Measurements from ENCODE around the gene HSD11B2. TPM values are rescaled to one million over a fixed set of nuclear protein-coding genes. Genes with fewer than 3 reads are reported as not detected.

The HSD11B2 gene
- total RNA-seq, 1 experiment from 2014 or later: not detected

- Histone ChIP-seq H3K4me1 (ENCODE audit: low read length) (peaks cover 6% of the 10 kb centered on the region), H2AFZ (ENCODE audit: low read length) (no peak overlapping the region), H3K9ac (ENCODE audit: low read length) (no peak overlapping the region), H3K27ac (ENCODE audit: low read length) (no peak overlapping the region), H3K36me3 (ENCODE audit: insufficient read depth, low read length) (no peaks in the 10 kb centered on the region), H3K4me2 (ENCODE audit: low read depth, low read length, poor library complexity, severe bottlenecking) (no peak overlapping the region), H3K79me2 (ENCODE audit: low read length) (no peaks in the 10 kb centered on the region), H3K9me3 (ENCODE audit: low read length) (no peaks in the 10 kb centered on the region), H3K4me3 (ENCODE audit: low read length) (no peak overlapping the region), H3K9me2 (replicated peaks; ENCODE audit: insufficient read depth, low read length) (no peaks in the 10 kb centered on the region), H4K20me1 (ENCODE audit: insufficient read depth, low read depth, low read length) (0 out of 2 replicates have a peak, but pooled peaks cover 4% of the 10 kb centered on the region), H3K27me3 (ENCODE audit: low read length) (no peaks in the 10 kb centered on the region)
- DNase-seq: no peak
Measured at GRCh38 chr16:67431775-67432505, 1.0 kb downstream of the HSD11B2 start.

- H2AFZ ChIP-seq (ENCODE audit: low read length): no peak overlapping the region
- H4K20me1 ChIP-seq (ENCODE audit: insufficient read depth, low read depth, low read length): 0 out of 2 replicates have a peak, but pooled peaks cover 4% of the 10 kb centered on the region
- H3K27me3 ChIP-seq (ENCODE audit: low read length): no peaks in the 10 kb centered on the region
- no peak overlapping the region for H3K9ac ChIP-seq (ENCODE audit: low read length)
- no peaks in the 10 kb centered on the region for H3K9me3 ChIP-seq (ENCODE audit: low read length)
- no peaks in the 10 kb centered on the region for H3K36me3 ChIP-seq (ENCODE audit: insufficient read depth, low read length)
- H3K4me1 ChIP-seq (ENCODE audit: low read length): peaks cover 6% of the 10 kb centered on the region
- no peak overlapping the region for H3K4me2 ChIP-seq (ENCODE audit: low read depth, low read length, poor library complexity, severe bottlenecking)
- DNase-seq: no peak
- H3K4me3 ChIP-seq (ENCODE audit: low read length): no peak overlapping the region
- H3K27ac ChIP-seq (ENCODE audit: low read length): no peak overlapping the region
- no peaks in the 10 kb centered on the region for H3K9me2 ChIP-seq (replicated peaks; ENCODE audit: insufficient read depth, low read length)
- no peaks in the 10 kb centered on the region for H3K79me2 ChIP-seq (ENCODE audit: low read length)
Measured at GRCh38 chr16:67432506-67432890, 1.6 kb downstream of the HSD11B2 start.

GRCh38 chr16:67433131-67433719 lies 2.3 kb downstream of the HSD11B2 start:
- H3K27ac ChIP-seq (ENCODE audit: low read length): no peak overlapping the region
- H4K20me1 ChIP-seq (ENCODE audit: insufficient read depth, low read depth, low read length): 0 out of 2 replicates have a peak, but pooled peaks cover 4% of the 10 kb centered on the region
- H3K27me3 ChIP-seq (ENCODE audit: low read length): no peaks in the 10 kb centered on the region
- H3K4me2 ChIP-seq (ENCODE audit: low read depth, low read length, poor library complexity, severe bottlenecking): no peak overlapping the region
- no peaks in the 10 kb centered on the region for H3K36me3 ChIP-seq (ENCODE audit: insufficient read depth, low read length)
- no peak for DNase-seq
- no peaks in the 10 kb centered on the region for H3K9me3 ChIP-seq (ENCODE audit: low read length)
- no peak overlapping the region for H3K4me3 ChIP-seq (ENCODE audit: low read length)
- no peak overlapping the region for H2AFZ ChIP-seq (ENCODE audit: low read length)
- peaks cover 6% of the 10 kb centered on the region for H3K4me1 ChIP-seq (ENCODE audit: low read length)
- H3K79me2 ChIP-seq (ENCODE audit: low read length): no peaks in the 10 kb centered on the region
- no peak overlapping the region for H3K9ac ChIP-seq (ENCODE audit: low read length)
- H3K9me2 ChIP-seq (replicated peaks; ENCODE audit: insufficient read depth, low read length): no peaks in the 10 kb centered on the region

- Histone ChIP-seq H3K9me2 (replicated peaks; ENCODE audit: insufficient read depth, low read length) (no peaks in the 10 kb centered on the region), H3K9ac (ENCODE audit: low read length) (no peak overlapping the region), H3K79me2 (ENCODE audit: low read length) (no peaks in the 10 kb centered on the region), H3K4me3 (ENCODE audit: low read length) (no peak overlapping the region), H3K9me3 (ENCODE audit: low read length) (no peaks in the 10 kb centered on the region), H3K27me3 (ENCODE audit: low read length) (no peaks in the 10 kb centered on the region), H3K27ac (ENCODE audit: low read length) (no peak overlapping the region), H3K4me1 (ENCODE audit: low read length) (no peaks in the 10 kb centered on the region; the same call in 1 of the 2 replicates), H3K4me2 (ENCODE audit: low read depth, low read length, poor library complexity, severe bottlenecking) (no peak overlapping the region), H2AFZ (ENCODE audit: low read length) (no peak overlapping the region), H4K20me1 (ENCODE audit: insufficient read depth, low read depth, low read length) (0 out of 2 replicates have a peak, but pooled peaks cover 4% of the 10 kb centered on the region), H3K36me3 (ENCODE audit: insufficient read depth, low read length) (no peaks in the 10 kb centered on the region)
- no peak for DNase-seq
Measured at GRCh38 chr16:67435758-67436164, 4.8 kb downstream of the HSD11B2 start.

- H3K79me2 ChIP-seq (ENCODE audit: low read length): no peaks in the 10 kb centered on the region
- no peak overlapping the region for H3K9ac ChIP-seq (ENCODE audit: low read length)
- no peaks in the 10 kb centered on the region for H3K4me1 ChIP-seq (ENCODE audit: low read length)
- H4K20me1 ChIP-seq (ENCODE audit: insufficient read depth, low read depth, low read length): no peaks in the 10 kb centered on the region
- H3K4me2 ChIP-seq (ENCODE audit: low read depth, low read length, poor library complexity, severe bottlenecking): no peak overlapping the region
- H3K4me3 ChIP-seq (ENCODE audit: low read length): no peak overlapping the region
- H3K9me2 ChIP-seq (replicated peaks; ENCODE audit: insufficient read depth, low read length): no peaks in the 10 kb centered on the region
- no peaks in the 10 kb centered on the region for H3K27me3 ChIP-seq (ENCODE audit: low read length)
- H3K27ac ChIP-seq (ENCODE audit: low read length): no peak overlapping the region
- DNase-seq: no peak
- H3K36me3 ChIP-seq (ENCODE audit: insufficient read depth, low read length): no peaks in the 10 kb centered on the region
- no peaks in the 10 kb centered on the region for H3K9me3 ChIP-seq (ENCODE audit: low read length)
- H2AFZ ChIP-seq (ENCODE audit: low read length): no peak overlapping the region
Measured at GRCh38 chr16:67436640-67437193, 5.8 kb downstream of the HSD11B2 start.

DNA sequence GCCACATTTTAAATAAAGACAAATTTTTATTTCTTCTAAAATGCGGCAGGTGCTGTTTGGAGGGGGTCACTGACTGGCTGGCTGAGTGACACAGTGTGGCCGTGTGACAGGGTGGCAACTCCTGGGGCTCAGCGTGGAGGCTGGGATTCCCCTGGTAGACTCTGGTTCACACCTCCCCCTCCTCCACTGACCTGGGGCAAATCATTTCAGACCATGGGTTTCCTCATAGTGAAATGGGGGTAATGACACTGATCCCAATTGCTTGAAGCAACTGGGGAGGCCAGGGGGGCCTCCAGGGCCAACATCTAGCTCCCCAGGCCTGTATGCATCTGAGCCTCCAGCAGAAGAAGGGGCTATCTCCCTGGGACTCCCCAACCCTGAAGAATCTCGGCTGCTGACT lies 6.6 kb downstream of the HSD11B2 start:
- H2AFZ ChIP-seq (ENCODE audit: low read length): no peak overlapping the region
- H3K27ac ChIP-seq (ENCODE audit: low read length): no peak overlapping the region
- no peaks in the 10 kb centered on the region for H3K79me2 ChIP-seq (ENCODE audit: low read length)
- no peaks in the 10 kb centered on the region for H4K20me1 ChIP-seq (ENCODE audit: insufficient read depth, low read depth, low read length)
- H3K4me1 ChIP-seq (ENCODE audit: low read length): no peaks in the 10 kb centered on the region
- H3K9me3 ChIP-seq (ENCODE audit: low read length): no peaks in the 10 kb centered on the region
- H3K9ac ChIP-seq (ENCODE audit: low read length): no peak overlapping the region
- H3K36me3 ChIP-seq (ENCODE audit: insufficient read depth, low read length): no peaks in the 10 kb centered on the region
- no peaks in the 10 kb centered on the region for H3K9me2 ChIP-seq (replicated peaks; ENCODE audit: insufficient read depth, low read length)
- no peak for DNase-seq
- H3K4me3 ChIP-seq (ENCODE audit: low read length): no peak overlapping the region
- no peak overlapping the region for H3K4me2 ChIP-seq (ENCODE audit: low read depth, low read length, poor library complexity, severe bottlenecking)
- no peaks in the 10 kb centered on the region for H3K27me3 ChIP-seq (ENCODE audit: low read length)

GRCh38 chr16:67438098-67438791 lies 7.3 kb downstream of the HSD11B2 start:
- Histone ChIP-seq H3K27me3 (ENCODE audit: low read length) (no peaks in the 10 kb centered on the region), H3K9me3 (ENCODE audit: low read length) (no peaks in the 10 kb centered on the region), H3K27ac (ENCODE audit: low read length) (no peak overlapping the region), H3K79me2 (ENCODE audit: low read length) (no peaks in the 10 kb centered on the region), H3K4me3 (ENCODE audit: low read length) (no peak overlapping the region), H3K36me3 (ENCODE audit: insufficient read depth, low read length) (no peaks in the 10 kb centered on the region), H2AFZ (ENCODE audit: low read length) (no peak overlapping the region), H3K4me2 (ENCODE audit: low read depth, low read length, poor library complexity, severe bottlenecking) (no peak overlapping the region), H3K9ac (ENCODE audit: low read length) (no peak overlapping the region), H3K9me2 (replicated peaks; ENCODE audit: insufficient read depth, low read length) (no peaks in the 10 kb centered on the region), H4K20me1 (ENCODE audit: insufficient read depth, low read depth, low read length) (no peaks in the 10 kb centered on the region), H3K4me1 (ENCODE audit: low read length) (no peaks in the 10 kb centered on the region)
- DNase-seq: no peak

GRCh38 chr16:67438824-67439393 lies 8.0 kb downstream of the HSD11B2 start:
- H3K27ac ChIP-seq (ENCODE audit: low read length): no peak overlapping the region
- no peaks in the 10 kb centered on the region for H3K9me2 ChIP-seq (replicated peaks; ENCODE audit: insufficient read depth, low read length)
- H4K20me1 ChIP-seq (ENCODE audit: insufficient read depth, low read depth, low read length): 0 out of 2 replicates have a peak, but pooled peaks cover 2% of the 10 kb centered on the region
- H3K79me2 ChIP-seq (ENCODE audit: low read length): no peaks in the 10 kb centered on the region
- no peak for DNase-seq
- no peaks in the 10 kb centered on the region for H3K27me3 ChIP-seq (ENCODE audit: low read length)
- H3K36me3 ChIP-seq (ENCODE audit: insufficient read depth, low read length): no peaks in the 10 kb centered on the region
- H3K4me1 ChIP-seq (ENCODE audit: low read length): no peaks in the 10 kb centered on the region
- H2AFZ ChIP-seq (ENCODE audit: low read length): no peak overlapping the region
- H3K4me3 ChIP-seq (ENCODE audit: low read length): no peak overlapping the region
- H3K9me3 ChIP-seq (ENCODE audit: low read length): no peaks in the 10 kb centered on the region
- no peak overlapping the region for H3K9ac ChIP-seq (ENCODE audit: low read length)
- H3K4me2 ChIP-seq (ENCODE audit: low read depth, low read length, poor library complexity, severe bottlenecking): no peak overlapping the region
